Calu3 (cell line): ENCODE measurements around the gene VRTN. TPM values are rescaled to one million over a fixed set of nuclear protein-coding genes. Genes with fewer than 3 reads are reported as not detected.

ENCODE experiments used
- BruUV-seq: library from RNA; stranded (reverse); fragments of 400-500 nt; replicated peaks from 2 replicates; lab custom pipeline; 2021; lab: Mats Ljungman, UMichigan
- CTCF ChIA-PET: fragments of 300-600 bp; sonication (Branson Sonifier 250); formaldehyde crosslinking; loops from one replicate; lab custom pipeline; 2022; ENCODE audit warnings: antibody characterized with exemption; lab: Charles Lee
- DNase-seq: peaks from one replicate; pipeline ENCODE4 v3.0.0; 2022
- H3K27ac Mint-ChIP-seq: one replicate; pipeline ENCODE4 v1.8.0; 2022; ENCODE audit warnings: mixed read lengths; ENCODE audit not compliant: unreplicated experiment
- H3K27me3 Mint-ChIP-seq: one replicate; pipeline ENCODE4 v1.8.0; 2022; ENCODE audit warnings: mixed read lengths; ENCODE audit not compliant: unreplicated experiment
- H3K36me3 Mint-ChIP-seq: one replicate; pipeline ENCODE4 v1.8.0; 2022; ENCODE audit warnings: mild to moderate bottlenecking, moderate library complexity, mixed read lengths; ENCODE audit not compliant: insufficient read depth, unreplicated experiment
- H3K4me1 Mint-ChIP-seq: one replicate; pipeline ENCODE4 v1.8.0; 2022; ENCODE audit warnings: mild to moderate bottlenecking, low read depth, mixed read lengths; ENCODE audit not compliant: unreplicated experiment
- H3K4me3 Mint-ChIP-seq: one replicate; pipeline ENCODE4 v1.8.0; 2022; ENCODE audit warnings: mild to moderate bottlenecking, low read depth, moderate library complexity, mixed read lengths; ENCODE audit not compliant: unreplicated experiment
- H3K9me3 Mint-ChIP-seq: one replicate; pipeline ENCODE4 v1.8.0; 2022; ENCODE audit warnings: low read depth, mixed read lengths; ENCODE audit not compliant: unreplicated experiment
- intact Hi-C: fragments of 100-400 bp; cut with micrococcal nuclease; formaldehyde crosslinking; loops from one replicate; pipeline ENCODE4 v1.10.0; 2022; ENCODE audit not compliant: unreplicated experiment
- total RNA-seq: library from RNA; stranded (reverse); gene quantifications from 2 replicates; pipeline ENCODE4 v1.2.3, GENCODE V29; 2022
- TF ChIP-seq, protein P1 (sequence below): fragments of 200-600 bp; IDR thresholded peaks from one replicate; pipeline ENCODE4 v1.8.0; 2022; ENCODE audit warnings: antibody characterized with exemption; ENCODE audit not compliant: unreplicated experiment

Gene VRTN
- total RNA-seq, 1 experiment from 2014 or later = not detected

DNA sequence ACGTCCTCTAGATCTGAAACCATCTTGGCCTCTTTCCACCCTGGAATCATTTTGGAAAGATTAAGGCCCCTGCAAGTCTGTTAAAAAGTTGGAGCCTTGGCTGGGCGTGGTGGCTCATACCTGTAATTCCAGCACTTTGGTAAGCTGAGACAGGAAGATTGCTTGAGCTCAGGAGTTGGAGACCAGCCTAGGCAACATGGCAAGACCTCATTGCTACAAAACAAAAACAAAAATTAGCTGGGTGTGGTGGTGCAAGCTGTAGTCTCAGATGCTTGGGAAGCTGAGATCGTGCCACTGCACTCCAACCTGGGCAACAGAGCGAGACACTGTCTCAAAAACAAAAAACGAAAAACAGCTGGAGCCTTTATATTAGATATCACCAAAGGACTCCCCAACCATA, 34.7 kb upstream of the VRTN start:
- no peak for DNase-seq
- Mint-ChIP-seq H3K27me3 (peaks cover 31% of the 10 kb centered on the region), H3K27ac (no peak overlapping the region), H3K4me3 (no peak overlapping the region), H3K9me3 (no peaks in the 10 kb centered on the region), H3K36me3 (no peaks in the 10 kb centered on the region), H3K4me1 (no peaks in the 10 kb centered on the region)
- TF ChIP-seq, protein P1, sequence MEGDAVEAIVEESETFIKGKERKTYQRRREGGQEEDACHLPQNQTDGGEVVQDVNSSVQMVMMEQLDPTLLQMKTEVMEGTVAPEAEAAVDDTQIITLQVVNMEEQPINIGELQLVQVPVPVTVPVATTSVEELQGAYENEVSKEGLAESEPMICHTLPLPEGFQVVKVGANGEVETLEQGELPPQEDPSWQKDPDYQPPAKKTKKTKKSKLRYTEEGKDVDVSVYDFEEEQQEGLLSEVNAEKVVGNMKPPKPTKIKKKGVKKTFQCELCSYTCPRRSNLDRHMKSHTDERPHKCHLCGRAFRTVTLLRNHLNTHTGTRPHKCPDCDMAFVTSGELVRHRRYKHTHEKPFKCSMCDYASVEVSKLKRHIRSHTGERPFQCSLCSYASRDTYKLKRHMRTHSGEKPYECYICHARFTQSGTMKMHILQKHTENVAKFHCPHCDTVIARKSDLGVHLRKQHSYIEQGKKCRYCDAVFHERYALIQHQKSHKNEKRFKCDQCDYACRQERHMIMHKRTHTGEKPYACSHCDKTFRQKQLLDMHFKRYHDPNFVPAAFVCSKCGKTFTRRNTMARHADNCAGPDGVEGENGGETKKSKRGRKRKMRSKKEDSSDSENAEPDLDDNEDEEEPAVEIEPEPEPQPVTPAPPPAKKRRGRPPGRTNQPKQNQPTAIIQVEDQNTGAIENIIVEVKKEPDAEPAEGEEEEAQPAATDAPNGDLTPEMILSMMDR = no peak
- intact Hi-C loops = no loop called here
- BruUV-seq = no TSS peak
- CTCF ChIA-PET = no interaction called here

DNA sequence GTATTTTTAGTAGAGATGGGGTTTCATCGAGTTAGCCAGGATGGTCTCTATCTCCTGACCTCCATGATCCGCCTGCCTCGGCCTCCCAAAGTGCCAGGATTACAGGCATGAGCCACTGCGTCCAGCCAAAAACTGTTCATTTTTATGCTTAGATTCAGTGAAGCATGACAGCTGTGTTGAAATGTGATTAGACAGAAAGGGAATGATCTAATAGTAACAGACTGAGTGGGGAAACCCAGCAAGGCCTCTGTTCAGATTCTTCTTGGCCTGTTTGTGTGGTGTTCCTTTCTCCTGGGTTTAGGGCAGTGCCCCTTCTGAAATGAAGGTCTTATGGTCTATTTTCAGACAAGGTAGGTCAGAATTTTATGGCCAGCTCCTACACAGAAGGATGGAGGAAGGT, 33.7 kb upstream of the VRTN start:
- Mint-ChIP-seq H3K36me3 (no peaks in the 10 kb centered on the region), H3K27me3 (peaks cover 39% of the 10 kb centered on the region), H3K9me3 (no peaks in the 10 kb centered on the region), H3K4me1 (no peaks in the 10 kb centered on the region), H3K27ac (no peak overlapping the region), H3K4me3 (no peak overlapping the region)
- TF ChIP-seq, protein P1 = no peak
- CTCF ChIA-PET = no interaction called here
- no TSS peak for BruUV-seq
- no peak for DNase-seq
- intact Hi-C loops = no loop called here

DNA sequence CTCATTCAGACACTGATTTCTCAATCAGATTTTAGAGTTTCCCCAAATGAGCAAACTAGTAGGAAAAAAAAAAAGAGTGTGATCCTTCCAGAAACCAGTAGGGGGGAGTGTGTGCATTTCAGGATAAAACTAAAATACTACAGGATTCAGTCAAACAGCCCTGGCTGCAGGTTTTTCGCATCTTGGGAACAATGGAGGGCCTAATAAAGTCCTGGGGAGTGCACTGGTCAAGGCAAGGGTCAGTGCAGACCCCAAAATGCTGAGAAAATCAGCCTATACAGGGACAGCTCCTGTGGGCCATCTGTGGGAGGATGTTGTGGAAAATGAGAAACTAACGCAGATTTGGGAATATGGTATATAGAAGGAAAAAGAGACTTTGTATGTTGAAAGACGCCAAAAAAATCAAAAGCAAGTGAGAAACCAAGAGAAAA, 23.3 kb upstream of the VRTN start:
- CTCF ChIA-PET = no interaction called here
- H3K36me3 Mint-ChIP-seq = no peaks in the 10 kb centered on the region
- TF ChIP-seq, protein P1 = no peak
- peaks cover 39% of the 10 kb centered on the region for H3K27me3 Mint-ChIP-seq
- H3K4me1 Mint-ChIP-seq = no peaks in the 10 kb centered on the region
- no peak overlapping the region for H3K27ac Mint-ChIP-seq
- intact Hi-C loops = no loop called here
- H3K9me3 Mint-ChIP-seq = no peaks in the 10 kb centered on the region
- H3K4me3 Mint-ChIP-seq = no peak overlapping the region
- BruUV-seq = no TSS peak
- no peak for DNase-seq

DNA sequence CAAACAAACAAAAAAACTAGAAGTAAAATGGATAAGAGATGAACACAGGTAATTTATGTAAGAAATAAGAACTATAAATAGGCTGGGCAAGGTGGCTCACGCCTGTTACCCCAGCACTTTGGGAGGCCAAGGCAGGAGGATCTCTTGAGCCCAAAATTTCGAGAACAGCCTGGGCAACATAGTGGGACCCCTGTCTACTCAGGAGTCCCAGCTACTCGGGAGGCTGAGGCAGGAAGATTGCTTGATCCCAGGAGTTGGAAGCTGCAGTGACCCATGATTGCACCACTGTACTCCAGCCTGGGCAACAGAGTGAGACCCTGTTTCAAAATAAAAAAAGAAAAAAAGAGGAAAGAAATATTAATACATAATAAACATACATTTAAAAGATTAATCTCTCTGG, 22.8 kb upstream of the VRTN start:
- Mint-ChIP-seq H3K4me3 (no peak overlapping the region), H3K4me1 (no peaks in the 10 kb centered on the region), H3K27ac (no peak overlapping the region), H3K36me3 (no peaks in the 10 kb centered on the region), H3K9me3 (no peaks in the 10 kb centered on the region), H3K27me3 (peaks cover 36% of the 10 kb centered on the region)
- intact Hi-C loops = no loop called here
- DNase-seq = no peak
- TF ChIP-seq, protein P1 = no peak
- BruUV-seq = no TSS peak
- CTCF ChIA-PET = no interaction called here
